NK-92 treated with Interleukin-12 subunit alpha and Interleukin-12 subunit beta, amount 100 ng/mL, for 24 hours (cell line): ENCODE measurements around the gene COG1.
A peak's percentile ranks its signal among the peaks of the same experiment; 100 is the strongest.
"Not testable (repeated sequence)": the region's sequence is repeated elsewhere in the genome, so short reads cannot be mapped to it uniquely, and the experiment has no call there.

Source experiments
- DNase-seq: peaks from one replicate; lab custom pipeline; 2025; lab: John Stamatoyannopoulos, UW

Gene COG1, protein sequence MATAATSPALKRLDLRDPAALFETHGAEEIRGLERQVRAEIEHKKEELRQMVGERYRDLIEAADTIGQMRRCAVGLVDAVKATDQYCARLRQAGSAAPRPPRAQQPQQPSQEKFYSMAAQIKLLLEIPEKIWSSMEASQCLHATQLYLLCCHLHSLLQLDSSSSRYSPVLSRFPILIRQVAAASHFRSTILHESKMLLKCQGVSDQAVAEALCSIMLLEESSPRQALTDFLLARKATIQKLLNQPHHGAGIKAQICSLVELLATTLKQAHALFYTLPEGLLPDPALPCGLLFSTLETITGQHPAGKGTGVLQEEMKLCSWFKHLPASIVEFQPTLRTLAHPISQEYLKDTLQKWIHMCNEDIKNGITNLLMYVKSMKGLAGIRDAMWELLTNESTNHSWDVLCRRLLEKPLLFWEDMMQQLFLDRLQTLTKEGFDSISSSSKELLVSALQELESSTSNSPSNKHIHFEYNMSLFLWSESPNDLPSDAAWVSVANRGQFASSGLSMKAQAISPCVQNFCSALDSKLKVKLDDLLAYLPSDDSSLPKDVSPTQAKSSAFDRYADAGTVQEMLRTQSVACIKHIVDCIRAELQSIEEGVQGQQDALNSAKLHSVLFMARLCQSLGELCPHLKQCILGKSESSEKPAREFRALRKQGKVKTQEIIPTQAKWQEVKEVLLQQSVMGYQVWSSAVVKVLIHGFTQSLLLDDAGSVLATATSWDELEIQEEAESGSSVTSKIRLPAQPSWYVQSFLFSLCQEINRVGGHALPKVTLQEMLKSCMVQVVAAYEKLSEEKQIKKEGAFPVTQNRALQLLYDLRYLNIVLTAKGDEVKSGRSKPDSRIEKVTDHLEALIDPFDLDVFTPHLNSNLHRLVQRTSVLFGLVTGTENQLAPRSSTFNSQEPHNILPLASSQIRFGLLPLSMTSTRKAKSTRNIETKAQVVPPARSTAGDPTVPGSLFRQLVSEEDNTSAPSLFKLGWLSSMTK

DNA sequence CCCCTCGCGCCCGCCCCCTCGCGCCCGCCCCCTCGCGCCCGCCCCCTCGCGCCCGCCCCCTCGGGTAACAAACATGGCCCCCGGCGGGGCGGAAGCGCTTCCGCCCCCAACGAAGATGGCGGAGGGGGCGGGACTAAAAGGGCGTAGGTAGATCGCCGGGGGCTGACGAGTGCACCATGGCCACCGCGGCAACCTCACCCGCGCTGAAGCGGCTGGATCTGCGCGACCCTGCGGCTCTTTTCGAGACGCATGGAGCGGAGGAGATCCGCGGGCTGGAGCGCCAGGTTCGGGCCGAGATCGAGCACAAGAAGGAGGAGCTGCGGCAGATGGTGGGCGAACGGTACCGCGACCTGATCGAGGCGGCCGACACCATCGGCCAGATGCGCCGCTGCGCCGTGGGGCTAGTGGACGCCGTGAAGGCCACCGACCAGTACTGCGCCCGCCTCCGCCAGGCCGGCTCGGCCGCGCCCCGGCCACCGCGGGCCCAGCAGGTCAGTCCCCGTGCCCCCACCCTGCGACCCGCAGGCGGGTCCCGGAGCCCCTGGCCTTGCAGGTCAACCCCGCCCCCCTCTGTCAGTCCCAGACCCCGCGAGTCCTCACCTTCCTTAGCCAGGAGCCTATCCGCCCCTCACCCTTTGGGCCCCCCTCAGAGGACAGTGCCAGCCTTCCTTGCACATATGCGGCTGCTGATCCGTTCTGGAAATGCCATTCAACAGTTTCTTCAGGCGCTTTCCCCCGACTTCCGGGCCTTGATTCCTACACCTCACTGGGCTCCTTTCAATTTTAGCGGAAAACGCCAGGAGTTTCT is at the start of gene COG1:
Gene COG1, plus strand, starts transcription at position 162 of the 808 bp plus-strand sequence. Its CDS starts 15 bp downstream, at position 177.
- peak; percentile 75 for DNase-seq

DNA sequence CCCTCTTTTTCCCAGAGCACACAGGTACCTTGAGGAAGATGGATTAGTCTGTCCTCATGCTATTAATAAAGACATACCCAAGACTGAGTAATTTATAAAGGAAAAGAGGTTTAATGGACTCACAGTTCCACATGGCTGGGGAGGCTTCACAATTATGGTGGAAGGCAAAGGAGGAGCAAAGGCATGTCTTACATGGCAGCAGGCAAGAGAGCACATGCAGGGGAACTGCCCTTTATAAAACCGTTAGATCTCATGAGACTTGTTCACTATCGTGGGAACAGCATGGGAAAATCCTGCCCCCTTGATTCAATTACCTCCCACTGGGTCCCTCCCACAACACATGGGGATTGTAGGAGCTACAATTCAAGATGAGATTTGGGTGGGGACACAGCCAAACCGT is 48.6 kb upstream of the COG1 start:
- not testable (repeated sequence) for DNase-seq

DNA sequence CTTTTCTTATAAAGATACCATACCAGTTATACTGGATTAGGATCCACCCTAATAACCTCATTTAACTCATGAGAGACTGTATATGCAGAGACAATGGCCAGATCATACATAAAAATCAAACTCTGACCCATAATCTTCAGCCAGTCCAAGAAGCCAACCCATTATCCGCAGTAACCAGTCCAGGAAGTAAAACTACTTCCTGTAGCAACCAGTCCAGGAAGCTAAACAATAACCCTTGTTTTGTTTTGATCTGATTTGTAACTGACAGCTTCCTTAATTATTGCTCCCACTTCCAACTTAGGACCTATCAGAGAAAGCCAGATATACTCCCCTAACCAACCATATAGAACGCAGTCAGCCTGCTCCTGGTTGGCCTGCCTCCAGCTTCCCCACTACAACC is 47.2 kb upstream of the COG1 start:
- no peak for DNase-seq

DNA sequence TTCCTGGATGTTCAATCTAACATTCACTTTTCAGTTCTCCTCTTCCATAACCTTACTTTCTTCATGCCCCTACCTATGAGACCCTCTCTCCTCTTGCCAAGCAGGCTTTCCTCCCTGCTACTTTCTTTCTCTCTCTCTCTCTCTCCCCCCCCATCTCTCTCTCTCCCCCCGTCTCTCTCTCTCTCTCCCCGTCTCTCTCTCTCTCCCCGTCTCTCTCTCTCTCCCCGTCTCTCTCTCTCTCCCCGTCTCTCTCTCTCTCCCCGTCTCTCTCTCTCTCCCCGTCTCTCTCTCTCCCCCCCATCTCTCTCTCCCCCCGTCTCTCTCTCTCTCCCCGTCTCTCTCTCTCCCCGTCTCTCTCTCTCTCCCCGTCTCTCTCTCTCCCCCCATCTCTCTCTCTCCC is 45.1 kb upstream of the COG1 start:
- not testable (repeated sequence) for DNase-seq

DNA sequence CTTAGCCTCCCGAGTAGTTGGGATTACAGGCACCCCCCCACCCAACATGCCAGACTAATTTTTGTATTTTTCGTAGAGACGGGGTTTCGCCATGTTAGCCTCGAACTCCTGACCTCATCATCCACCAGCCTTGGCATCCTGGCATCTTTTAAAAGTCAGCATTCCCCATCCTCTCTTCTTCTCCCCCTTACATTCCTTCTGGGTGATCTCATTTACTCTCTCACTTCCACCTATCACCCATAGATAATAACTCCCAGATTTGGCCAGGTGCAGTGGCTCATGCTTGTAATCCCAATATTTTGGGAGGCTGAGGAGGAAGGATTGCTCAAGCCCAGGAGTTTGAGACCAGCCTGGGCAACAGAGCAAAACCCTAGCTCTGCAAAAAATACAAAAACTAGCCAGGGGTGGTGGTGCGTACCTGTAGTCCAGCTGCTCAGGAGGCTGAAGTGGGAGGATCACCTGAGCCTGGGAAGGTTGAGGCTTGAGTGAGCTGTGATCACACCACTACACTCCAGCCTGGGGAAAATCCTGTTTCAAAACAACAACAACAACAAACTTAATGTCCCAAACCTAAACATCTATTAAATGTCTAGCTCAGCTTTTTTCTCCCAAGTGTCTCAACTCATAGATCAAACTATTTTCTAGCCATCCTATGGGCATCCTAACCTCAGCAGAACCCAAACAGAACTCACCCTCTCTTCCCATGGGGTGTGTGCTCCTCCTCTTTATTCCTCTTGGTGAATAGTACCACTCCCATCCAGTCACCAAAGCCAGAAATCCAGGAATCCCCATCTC is 44.1 kb upstream of the COG1 start:
- no peak for DNase-seq

DNA sequence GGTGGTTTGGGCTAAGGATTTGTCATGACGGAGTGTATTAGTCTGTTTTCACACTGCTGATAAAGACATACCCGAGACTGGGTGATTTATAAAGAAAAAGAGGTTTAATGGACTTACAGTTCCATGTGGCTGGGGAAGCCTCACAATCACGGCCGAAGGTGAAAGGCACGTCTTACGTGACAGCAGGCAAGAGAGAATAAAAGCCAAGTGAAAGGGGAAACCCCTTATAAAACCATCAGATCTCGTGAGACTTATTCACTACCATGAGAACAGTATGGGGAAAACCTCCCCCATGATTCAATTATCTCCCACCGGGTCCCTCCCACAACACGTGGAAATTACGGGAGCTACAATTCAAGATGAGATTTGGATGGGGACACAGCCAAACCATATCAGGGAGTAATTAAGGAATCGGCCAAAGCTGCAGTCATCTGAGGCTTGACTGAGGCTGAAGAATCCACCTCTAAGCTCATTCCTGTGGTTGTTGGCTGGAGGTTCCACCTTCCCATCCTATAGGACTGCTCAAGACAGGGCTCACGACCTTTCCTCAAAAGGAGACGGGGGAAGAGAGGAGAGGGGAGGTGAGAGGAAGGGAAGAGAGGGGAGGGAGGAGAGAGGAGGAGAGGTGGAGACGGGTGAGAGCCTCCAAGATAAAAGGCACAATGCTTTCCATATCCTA is 42.1 kb upstream of the COG1 start:
- not testable (repeated sequence) for DNase-seq

DNA sequence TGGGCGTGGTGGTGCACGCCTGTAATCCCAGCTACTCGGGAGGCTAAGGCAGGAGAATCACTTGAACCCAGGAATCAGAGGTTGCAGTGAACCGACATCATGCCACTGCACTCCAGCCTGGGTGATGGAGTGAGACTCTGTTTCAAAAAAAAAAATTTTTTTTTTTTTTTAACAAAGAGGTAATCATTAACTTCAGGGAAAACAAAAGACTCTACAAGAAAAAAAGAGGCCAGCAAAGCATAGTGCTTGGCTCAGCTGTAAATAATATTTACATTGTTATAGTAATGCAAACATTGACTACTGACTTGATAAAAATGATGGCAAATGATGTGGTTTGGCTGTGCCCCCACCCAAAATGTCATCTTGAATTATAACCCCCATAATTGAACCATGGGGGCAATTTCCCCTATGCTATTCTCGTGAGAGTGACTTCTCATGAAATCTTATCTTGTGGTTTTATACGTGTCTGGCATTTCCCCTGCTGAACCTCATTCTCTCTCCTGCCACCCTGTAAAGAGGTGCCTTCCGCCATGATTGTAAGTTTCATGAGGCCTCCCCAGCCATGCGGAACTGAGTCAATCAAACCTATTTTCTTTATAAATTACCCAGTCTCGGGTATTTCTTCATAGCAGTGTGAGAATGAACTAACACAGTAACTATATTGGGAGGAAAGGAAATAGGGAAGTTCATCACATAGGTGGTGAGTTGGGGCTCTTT is 40.8 kb upstream of the COG1 start:
- no peak for DNase-seq

DNA sequence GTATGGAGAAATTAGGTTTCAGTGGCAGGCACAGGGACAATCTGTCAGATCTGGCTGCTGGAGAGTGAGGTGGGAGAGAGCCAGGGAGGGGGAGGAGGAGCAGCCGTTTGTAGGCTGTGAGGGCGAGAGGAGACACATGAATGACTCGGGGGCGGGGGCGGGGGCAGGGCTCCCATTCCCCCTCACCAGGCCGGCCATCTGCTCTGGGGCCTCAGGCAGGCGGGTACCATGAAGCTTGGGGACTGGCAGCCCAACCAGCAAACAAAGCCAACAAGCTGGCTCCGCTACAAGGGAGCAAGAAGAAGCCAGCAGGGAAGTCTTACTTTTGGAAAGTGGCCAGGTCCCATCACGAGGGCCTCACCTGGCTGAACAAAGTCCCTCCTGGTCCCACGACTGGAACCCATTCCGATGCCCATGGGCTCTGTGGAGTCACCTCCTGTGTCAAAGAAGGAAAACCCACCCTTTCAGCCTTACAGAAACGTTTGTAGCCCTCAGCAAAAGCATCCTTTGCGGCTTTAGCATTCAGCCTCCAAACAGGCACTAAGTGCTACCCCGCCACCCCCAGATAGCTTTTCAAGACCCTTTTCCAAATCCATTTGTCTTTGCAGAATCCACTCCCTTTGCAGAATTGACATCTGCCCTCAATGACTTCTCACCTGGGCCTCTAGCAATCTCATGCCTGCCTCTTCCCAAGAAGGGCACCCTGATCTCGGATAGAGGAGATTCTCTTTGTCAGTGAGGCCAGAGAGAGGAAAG is 37.3 kb upstream of the COG1 start:
- no peak for DNase-seq

DNA sequence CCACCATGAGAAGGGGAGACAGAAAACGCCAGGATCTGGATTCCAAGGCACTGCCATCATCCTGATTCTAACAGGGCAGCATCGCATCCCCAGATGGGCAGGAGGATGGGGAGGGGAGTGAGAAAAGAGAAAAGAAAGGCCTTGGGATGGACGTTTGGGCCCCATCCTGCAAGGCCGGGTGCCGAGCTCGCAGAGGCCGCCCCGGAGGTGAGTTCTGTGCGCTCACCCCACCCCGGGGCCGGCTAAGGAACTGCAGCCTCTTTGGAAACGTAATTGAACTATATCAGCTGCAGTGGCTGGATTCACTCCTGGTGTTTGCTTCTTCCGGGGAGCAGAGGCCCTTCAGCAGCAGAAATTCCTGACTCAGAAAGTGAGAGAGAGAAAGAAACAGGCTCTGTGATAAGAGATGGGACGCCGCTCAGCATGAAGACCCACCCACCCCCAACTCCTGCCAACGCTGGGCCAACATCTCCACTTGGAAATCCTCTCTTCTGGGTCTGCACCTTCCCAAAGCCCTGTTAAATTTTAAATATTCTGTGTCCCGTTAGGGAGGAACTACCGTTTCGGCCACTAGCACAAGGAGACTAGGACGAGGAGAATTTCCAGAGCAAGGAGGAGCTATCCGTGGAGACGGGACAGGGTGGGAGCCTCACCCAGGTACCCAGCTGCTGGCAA is 36.6 kb upstream of the COG1 start:
- DNase-seq = peak; percentile 32

DNA sequence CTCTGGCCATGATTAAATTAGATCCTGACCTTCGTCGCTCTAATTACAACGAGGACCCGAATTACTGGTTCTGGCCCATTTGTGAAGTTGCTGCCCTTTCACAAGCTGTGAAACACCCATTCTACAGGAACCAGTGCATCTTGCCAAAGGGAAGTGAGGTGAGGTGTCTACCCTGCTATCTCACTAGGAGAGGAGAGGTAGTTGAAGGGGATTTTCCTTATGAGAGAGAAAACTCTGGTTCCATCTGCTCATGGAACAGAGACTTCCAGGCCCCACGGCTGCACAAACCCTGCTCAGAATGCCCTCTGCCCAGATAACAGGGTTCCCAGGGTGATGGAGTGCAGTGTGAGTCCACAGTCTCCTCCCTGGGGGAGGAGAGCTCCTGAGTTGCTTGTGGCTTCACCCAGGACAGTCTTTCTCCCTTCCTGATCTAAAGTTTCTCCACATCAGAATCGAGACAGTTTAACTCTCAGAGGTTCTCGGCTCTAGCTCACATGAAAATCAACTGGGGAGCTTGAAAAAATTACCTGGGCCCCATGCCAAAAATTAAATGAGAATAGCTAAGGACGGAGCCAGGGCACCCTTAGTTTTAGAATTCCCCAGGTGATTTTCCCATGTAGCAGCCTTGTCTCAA is 35.9 kb upstream of the COG1 start:
- no peak for DNase-seq

DNA sequence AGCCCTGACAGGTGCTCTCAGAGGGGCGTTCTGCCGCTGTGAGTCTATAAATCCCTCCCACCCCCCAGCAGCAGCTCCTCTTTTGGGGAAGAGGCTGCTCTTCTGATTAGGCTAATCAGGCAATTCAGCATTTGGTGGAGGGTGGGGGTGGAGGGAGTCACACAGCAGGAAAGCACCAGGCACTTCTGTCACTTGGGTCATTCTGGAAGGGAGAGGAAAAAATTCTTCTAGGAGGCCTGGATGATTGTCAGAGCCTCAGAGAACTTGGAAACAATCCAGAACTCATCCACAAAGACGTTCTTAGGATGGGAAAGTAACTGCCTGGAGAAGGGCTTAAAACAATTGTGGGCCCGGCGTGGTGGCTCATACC is 35.3 kb upstream of the COG1 start:
- no peak for DNase-seq

DNA sequence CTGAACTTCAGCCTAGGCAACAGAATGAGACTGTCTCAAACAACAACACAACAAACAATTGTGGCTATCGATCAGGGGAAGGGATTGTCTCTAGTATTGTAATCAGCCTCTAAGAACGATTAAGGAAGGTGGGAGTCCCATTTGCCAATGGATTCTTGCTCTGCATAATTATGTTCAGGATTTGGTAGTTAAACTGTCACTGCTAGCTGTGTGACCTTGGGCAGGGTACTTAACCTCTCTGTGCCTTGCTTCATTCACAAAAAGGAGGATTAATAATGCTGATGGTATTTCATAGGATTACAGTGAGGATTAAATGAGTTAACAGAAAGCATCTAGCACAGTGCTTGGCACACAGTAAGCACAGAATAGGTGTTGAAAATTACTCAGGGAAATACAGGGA is 34.7 kb upstream of the COG1 start:
- DNase-seq = no peak

DNA sequence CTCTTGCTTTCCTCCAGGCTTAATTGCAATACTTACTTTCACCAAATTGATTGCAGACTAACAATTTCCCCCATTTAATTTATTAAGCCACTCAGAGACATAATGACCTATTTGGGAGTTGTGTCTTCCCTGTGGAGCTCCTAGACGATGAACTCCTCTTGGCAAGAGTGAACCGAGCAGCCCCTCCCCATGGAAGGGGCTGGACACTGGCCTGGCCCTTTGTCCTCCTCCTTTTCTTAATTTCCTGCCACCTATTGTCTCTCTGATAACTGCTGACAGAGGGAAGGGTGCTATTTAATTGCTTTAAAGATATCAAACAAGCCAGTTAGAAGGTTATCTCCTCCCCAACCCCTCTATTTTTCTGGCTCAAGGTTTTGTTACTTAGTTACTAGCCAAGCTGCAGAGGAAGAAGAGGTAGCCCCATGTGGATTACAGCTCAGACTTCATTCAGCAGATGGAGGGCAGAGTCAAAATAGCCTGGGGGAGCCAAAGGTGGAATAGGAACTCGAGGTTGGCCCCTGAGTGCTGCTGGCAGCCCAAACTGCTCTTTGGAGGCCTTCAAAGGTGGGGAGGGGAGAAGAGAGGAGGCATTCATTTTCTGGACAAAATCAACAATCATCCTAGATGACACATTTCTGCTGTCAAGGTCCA is 31.8 kb upstream of the COG1 start:
- DNase-seq = no peak

DNA sequence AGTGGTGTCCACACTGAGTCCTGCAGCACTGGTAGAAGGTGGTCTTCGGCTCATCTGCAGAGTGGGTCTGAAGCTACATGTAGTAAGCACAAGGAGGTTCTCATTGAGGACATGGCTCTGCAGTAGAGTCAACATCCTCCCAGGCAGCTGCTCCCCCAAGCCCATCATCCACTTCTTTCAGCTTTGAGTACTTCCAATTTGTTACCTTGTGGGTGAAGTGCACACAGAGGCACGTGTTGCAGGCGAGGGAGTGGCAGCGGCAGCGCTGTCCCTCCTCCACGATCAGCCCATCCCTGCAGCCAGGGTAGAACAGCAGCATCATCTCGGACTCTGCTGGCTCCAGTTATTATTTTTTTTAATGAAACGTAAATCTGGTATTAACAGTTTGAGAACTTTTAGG is 29.8 kb upstream of the COG1 start:
- DNase-seq = no peak

DNA sequence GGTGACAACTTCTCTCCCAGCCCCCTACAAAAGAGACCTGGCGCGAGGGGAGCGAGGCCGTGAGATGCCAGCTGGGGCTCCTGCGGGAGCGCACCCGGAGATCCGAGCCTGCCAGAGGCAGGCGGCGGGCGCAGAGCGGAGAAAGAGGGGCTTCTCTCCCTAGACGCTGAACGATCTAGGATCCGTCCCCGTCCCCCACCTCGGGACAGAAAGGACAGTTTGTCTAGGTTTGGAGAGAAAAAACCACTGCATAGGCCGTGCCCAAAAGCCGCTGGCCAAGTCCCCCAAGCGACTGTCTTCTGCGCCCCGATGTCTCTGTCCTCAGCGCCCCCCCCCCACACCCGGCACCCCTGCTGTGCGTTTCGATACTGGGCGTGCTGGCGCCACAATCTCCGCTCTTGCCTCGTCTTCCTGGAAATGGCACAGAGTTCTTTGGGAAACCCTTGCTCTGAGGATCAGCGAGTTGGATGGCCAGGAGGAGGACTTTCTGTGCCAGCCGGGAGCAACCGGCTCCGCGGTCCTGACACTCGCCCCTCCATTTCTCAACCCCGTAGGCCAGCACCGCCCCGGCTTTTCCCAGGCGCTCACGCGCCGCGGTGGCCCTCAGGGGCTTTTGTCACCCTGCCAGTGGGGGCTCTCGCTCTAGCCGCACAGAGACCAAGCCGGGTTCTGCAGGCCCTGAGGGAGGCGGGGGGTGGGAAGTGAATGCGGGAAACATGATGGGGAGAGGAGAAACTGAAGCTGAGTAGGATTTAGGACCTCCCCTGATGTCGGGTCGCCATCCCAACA is 27.0 kb upstream of the COG1 start:
- DNase-seq = no peak

DNA sequence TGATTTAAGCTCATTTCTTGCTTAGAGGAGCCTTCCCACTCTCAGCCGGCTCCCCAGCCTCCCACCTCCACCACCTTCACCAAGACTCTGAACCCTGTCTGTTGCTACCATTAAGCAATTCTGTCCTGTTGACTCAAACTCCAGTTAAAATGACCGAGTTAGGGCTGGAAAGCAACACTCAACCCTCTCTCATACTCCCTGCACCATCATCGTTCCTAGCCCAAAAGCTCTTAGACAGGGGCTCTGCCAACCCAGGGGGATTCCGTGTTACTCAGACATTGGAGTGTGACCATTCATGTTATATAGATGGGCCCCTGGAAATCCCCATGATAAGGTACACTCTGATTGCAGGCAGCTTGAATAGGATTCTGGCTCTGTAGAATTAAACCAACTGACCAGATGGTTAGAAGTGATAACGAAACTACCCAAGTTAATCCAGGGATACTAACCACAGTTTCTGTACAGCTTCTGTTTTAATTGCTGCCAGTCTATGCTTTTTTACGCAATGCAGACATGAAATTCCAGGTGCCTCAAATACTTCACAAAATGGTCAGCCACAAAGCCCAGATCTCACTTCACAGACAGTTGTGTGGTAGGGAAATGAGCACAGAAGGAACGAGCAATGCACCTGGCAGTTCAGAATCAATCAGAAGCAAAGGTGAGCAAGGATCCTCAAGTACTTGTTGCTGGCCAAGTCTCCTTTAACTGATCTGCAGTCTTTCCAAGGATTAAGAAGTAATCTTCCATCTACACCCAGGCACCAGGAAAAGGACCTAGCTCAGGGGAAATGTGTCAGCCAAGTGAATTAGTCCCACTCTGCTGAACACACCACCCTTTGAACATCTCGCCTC is 25.9 kb upstream of the COG1 start:
- no peak for DNase-seq
